ENCODE data around the gene MLC1.

GRCh38 chr22:50114221-50115021 is 29.2 kb upstream of the MLC1 start:
- TF ChIP-seq, protein P1, sequence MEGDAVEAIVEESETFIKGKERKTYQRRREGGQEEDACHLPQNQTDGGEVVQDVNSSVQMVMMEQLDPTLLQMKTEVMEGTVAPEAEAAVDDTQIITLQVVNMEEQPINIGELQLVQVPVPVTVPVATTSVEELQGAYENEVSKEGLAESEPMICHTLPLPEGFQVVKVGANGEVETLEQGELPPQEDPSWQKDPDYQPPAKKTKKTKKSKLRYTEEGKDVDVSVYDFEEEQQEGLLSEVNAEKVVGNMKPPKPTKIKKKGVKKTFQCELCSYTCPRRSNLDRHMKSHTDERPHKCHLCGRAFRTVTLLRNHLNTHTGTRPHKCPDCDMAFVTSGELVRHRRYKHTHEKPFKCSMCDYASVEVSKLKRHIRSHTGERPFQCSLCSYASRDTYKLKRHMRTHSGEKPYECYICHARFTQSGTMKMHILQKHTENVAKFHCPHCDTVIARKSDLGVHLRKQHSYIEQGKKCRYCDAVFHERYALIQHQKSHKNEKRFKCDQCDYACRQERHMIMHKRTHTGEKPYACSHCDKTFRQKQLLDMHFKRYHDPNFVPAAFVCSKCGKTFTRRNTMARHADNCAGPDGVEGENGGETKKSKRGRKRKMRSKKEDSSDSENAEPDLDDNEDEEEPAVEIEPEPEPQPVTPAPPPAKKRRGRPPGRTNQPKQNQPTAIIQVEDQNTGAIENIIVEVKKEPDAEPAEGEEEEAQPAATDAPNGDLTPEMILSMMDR (IDR thresholded peaks at IDR 0.05), result no peak
- no peak for TF ChIP-seq POLR2A (IDR thresholded peaks at IDR 0.05)
- no peak for TF ChIP-seq POLR2AphosphoS5 (IDR thresholded peaks at IDR 0.05)
- no peak for TF ChIP-seq EP300 (IDR thresholded peaks at IDR 0.05)

All from gastroesophageal sphincter (tissue), 3 donors.